Keratinocyte (primary cell): ENCODE data around the gene CARM1. TPM values are rescaled to one million over a fixed set of nuclear protein-coding genes. Genes with fewer than 3 reads are reported as not detected.
A peak's percentile ranks its signal among the peaks of the same experiment; 100 is the strongest.

Experiments
- DNase-seq: peaks from one replicate; pipeline ENCODE4 v3.0.0-alpha.2; 2011; ENCODE audit warnings: low read depth, missing footprints, low spot score
- FAIRE-seq: peaks from 2 replicates; lab custom pipeline; 2011; peaks lifted over from hg19 to GRCh38; lab: Jason Lieb, UNC
- H2AFZ ChIP-seq: 2 replicates; pipeline ENCODE4 v1.6.0; 2012; ENCODE audit warnings: low read length, control low read depth, inconsistent platforms; ENCODE audit not compliant: control insufficient read depth
- H3K27ac ChIP-seq: 2 replicates; pipeline ENCODE4 v1.5.1; 2011; ENCODE audit warnings: low read length; ENCODE audit not compliant: control insufficient read depth, insufficient read depth
- H3K27me3 ChIP-seq: 3 replicates; pipeline ENCODE4 v1.6.0; 2011; ENCODE audit warnings: low read length; ENCODE audit not compliant: control insufficient read depth, insufficient read depth; ENCODE audit errors: extremely low read depth
- H3K36me3 ChIP-seq, 2 experiments: 2 replicates in 1 of 2; 3 replicates in 1 of 2; pipeline ENCODE4 v1.5.1; 2011; ENCODE audit warnings: low read length in 2 of 2, mild to moderate bottlenecking in 1 of 2; ENCODE audit not compliant: control insufficient read depth in 2 of 2, insufficient read depth in 2 of 2; ENCODE audit errors: extremely low read depth in 1 of 2
- H3K4me1 ChIP-seq: 3 replicates; pipeline ENCODE4 v1.5.1; 2011; ENCODE audit warnings: low read length; ENCODE audit not compliant: control insufficient read depth, insufficient read depth; ENCODE audit errors: extremely low read depth
- H3K4me2 ChIP-seq: 3 replicates; pipeline ENCODE4 v1.6.0; 2011; ENCODE audit warnings: low read depth, low read length; ENCODE audit not compliant: control insufficient read depth, insufficient read depth; ENCODE audit errors: extremely low read depth
- H3K4me3 ChIP-seq, 3 experiments: fragments of 200-600 bp in 1 of 3; sonication (generic) in 1 of 3; 2 replicates in 2 of 3; 3 replicates in 1 of 3; pipeline ENCODE4 v1.5.1; 2011 to 2016; ENCODE audit warnings: low read length in 3 of 3, mild to moderate bottlenecking in 3 of 3, control low read depth in 2 of 3, inconsistent platforms in 1 of 3, low read depth in 1 of 3, mixed read lengths in 1 of 3, mixed run types in 1 of 3, moderate library complexity in 1 of 3; ENCODE audit not compliant: control insufficient read depth in 2 of 3, insufficient read depth in 2 of 3; ENCODE audit errors: extremely low read depth in 1 of 3
- H3K79me2 ChIP-seq: 2 replicates; pipeline ENCODE4 v1.6.0; 2012; ENCODE audit warnings: low read length; ENCODE audit not compliant: control insufficient read depth, insufficient read depth
- H3K9ac ChIP-seq: 3 replicates; pipeline ENCODE4 v1.6.0; 2011; ENCODE audit warnings: low read length; ENCODE audit not compliant: control insufficient read depth, insufficient read depth; ENCODE audit errors: extremely low read depth
- H3K9me1 ChIP-seq: 3 replicates; pipeline ENCODE4 v1.6.0; 2011; ENCODE audit warnings: low read length; ENCODE audit not compliant: control insufficient read depth, insufficient read depth; ENCODE audit errors: extremely low read depth
- H3K9me3 ChIP-seq: 2 replicates; pipeline ENCODE4 v1.5.1; 2012; ENCODE audit warnings: low read depth, low read length; ENCODE audit not compliant: control insufficient read depth
- H4K20me1 ChIP-seq: 3 replicates; pipeline ENCODE4 v1.6.0; 2011; ENCODE audit warnings: low read length; ENCODE audit not compliant: control insufficient read depth, insufficient read depth; ENCODE audit errors: extremely low read depth
- EZH2 ChIP-seq: IDR thresholded peaks from one replicate; pipeline ENCODE4 v1.6.1; 2012; ENCODE audit warnings: inconsistent platforms, mild to moderate bottlenecking, low read length, moderate library complexity
- dilution Hi-C: fragments of 300-500 bp; cut with MboI; formaldehyde crosslinking; loops from one replicate; pipeline ENCODE4 v1.7.0; 2020; ENCODE audit warnings: low sequenced_read_pairs; ENCODE audit not compliant: extremely low pct_ligation_motif_present
- polyA plus RNA-seq, 5 experiments: library from polyadenylated mRNA; depleted of rRNA in 3 of 5; stranded (reverse) in 3 of 5; stranded (forward) in 1 of 5; unstranded in 1 of 5; fragments of >200 nt; gene quantifications; 1 replicate in 1 of 5; 2 replicates in 3 of 5; 3 replicates in 1 of 5; pipeline versions ENCODE4 v1.2.1 to v1.2.3, GENCODE V29; 2011 to 2012; ENCODE audit warnings: missing spikeins in 2 of 5, low read depth in 1 of 5, low replicate concordance in 1 of 5
- TF ChIP-seq, protein P1 (sequence below), 3 experiments: IDR thresholded peaks in 1 of 3; conservative IDR thresholded peaks in 1 of 3; optimal IDR thresholded peaks in 1 of 3; 2 replicates in 2 of 3; 3 replicates in 1 of 3; pipeline versions ENCODE3 to v1.5.1; 2011; ENCODE audit warnings: low read length in 3 of 3, mild to moderate bottlenecking in 3 of 3, moderate library complexity in 2 of 3, control low read depth in 1 of 3, inconsistent platforms in 1 of 3; ENCODE audit not compliant: insufficient read depth in 2 of 3; ENCODE audit errors: extremely low read depth in 1 of 3

CARM1 gene
- polyA plus RNA-seq, 1 donor (not counting 4 experiments of a cell fraction or from before 2014, with no cell fraction given) = 22.8 TPM

DNA sequence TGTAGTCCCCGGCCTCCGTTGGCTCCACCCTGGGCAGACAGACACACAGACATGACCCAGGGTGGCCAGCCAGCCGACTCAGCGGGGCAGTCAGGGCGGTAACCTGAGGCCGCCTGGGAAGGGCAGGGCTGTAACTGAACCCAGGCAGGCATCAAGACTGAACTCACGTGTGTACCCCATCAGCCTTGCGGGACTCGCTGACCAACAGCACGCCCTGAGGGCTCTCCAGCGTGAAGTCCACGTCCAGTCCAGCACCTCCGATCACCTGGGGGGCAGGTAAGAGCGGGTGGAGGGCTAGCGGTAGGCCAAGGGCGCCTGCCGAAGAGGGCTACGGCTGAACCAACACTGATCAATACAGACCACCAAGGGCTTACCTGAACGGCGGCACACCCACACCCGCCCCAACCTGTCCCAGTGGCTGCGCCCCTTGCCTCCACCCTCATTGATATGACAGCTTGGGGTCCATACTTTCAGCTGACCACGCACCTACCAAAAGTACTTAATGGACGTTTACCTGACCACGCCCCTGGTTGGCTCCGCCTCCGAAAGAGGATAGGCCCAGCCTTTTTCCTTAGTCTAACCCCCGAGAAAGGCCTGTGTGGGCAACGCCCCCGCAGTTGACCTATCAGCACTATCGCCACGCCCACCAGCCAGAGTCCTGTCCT is 36.1 kb upstream of the CARM1 start:
- peak overlapping the region; percentile 11 for H2AFZ ChIP-seq

DNA sequence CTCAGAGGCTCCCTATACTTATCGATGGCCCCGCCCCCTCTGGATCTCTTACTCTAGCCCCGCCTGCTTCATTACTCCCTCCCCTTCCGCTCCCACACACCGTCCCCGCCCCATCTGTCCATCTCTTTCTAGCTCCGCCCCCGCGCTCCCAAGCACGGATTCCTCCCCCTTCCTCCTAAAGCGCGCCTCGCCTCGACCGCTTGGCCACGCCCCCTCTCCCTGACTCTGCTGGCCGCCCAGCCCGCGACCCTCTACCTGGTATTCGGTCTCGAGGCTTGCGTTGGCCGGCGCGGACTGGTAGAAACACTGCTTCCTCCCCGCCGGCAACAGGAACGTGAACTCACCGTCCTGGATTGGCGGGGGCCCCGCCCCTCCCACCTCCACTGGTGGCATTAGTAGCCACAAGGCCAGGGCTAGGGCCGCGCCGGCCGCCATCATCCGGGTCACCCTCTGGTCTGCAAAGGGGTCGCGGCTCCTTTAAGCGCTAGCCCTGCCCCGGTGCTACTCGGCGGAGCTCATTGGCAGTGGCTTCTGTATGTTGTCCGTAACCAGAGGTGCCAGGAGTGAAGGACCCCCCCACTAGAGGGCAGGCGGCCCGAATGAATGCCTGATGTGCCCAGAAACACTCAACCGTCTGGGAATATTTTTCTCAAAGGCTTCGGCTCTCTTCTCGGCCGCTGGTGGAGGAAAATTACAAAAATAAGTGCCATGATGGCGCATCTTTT is 35.4 kb upstream of the CARM1 start, which contains the start of gene TMED1:
Gene TMED1 (minus strand): TSS at position 459 of the 725 bp plus-strand sequence. CDS start 21 bp downstream, at position 438.
- Histone ChIP-seq H4K20me1 (no peaks in the 10 kb centered on the region), H3K4me3 (peak within 1 kb of the TSS; percentile 62 to 78 (median 78)), H3K9me3 (no peaks in the 10 kb centered on the region), H3K9ac (peak within 1 kb of the TSS; percentile 80), H3K4me1 (peaks cover 5% of the 10 kb centered on the region), H2AFZ (peak within 1 kb of the TSS; percentile 89), H3K27me3 (no peaks in the 10 kb centered on the region), H3K79me2 (no peaks in the 10 kb centered on the region), H3K27ac (peak within 1 kb of the TSS; percentile 88), H3K36me3 (peaks cover 11 to 14% of the 10 kb centered on the region in 2 experiments), H3K4me2 (peak within 1 kb of the TSS; percentile 76), H3K9me1 (peaks cover 2% of the 10 kb centered on the region)
- TF ChIP-seq, protein P1, sequence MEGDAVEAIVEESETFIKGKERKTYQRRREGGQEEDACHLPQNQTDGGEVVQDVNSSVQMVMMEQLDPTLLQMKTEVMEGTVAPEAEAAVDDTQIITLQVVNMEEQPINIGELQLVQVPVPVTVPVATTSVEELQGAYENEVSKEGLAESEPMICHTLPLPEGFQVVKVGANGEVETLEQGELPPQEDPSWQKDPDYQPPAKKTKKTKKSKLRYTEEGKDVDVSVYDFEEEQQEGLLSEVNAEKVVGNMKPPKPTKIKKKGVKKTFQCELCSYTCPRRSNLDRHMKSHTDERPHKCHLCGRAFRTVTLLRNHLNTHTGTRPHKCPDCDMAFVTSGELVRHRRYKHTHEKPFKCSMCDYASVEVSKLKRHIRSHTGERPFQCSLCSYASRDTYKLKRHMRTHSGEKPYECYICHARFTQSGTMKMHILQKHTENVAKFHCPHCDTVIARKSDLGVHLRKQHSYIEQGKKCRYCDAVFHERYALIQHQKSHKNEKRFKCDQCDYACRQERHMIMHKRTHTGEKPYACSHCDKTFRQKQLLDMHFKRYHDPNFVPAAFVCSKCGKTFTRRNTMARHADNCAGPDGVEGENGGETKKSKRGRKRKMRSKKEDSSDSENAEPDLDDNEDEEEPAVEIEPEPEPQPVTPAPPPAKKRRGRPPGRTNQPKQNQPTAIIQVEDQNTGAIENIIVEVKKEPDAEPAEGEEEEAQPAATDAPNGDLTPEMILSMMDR (optimal IDR thresholded peaks at IDR 0.05 in 1 of 3, IDR thresholded peaks at IDR 0.05 in 1 of 3, conservative IDR thresholded peaks at IDR 0.05 in 1 of 3; ENCODE audit: extremely low read depth in 1 of 3, insufficient read depth in 2 of 3, low read length in 3 of 3) = peak in 1 of 3 experiments; percentile 3
- TF ChIP-seq EZH2 = no peak
- dilution Hi-C loops = no loop called here
- FAIRE-seq (peak; percentile 36), DNase-seq (peak; percentile 68)

More for the DNA sequence above, 36.1 kb upstream of the CARM1 start:
- no peaks in the 10 kb centered on the region for H4K20me1 ChIP-seq
- H3K79me2 ChIP-seq = no peaks in the 10 kb centered on the region
- DNase-seq (peak; percentile 97), FAIRE-seq (no peak)
- H3K4me3 ChIP-seq = peak overlapping the region; percentile 59 to 62 (median 59)
- H3K9me1 ChIP-seq = peaks cover 2% of the 10 kb centered on the region
- H3K9me3 ChIP-seq = no peaks in the 10 kb centered on the region
- H3K27ac ChIP-seq = peak overlapping the region; percentile 29
- H3K4me2 ChIP-seq = peak overlapping the region; percentile 76
- H3K27me3 ChIP-seq = no peaks in the 10 kb centered on the region
- no peak for TF ChIP-seq EZH2
- TF ChIP-seq, protein P1 (optimal IDR thresholded peaks at IDR 0.05 in 1 of 3, IDR thresholded peaks at IDR 0.05 in 1 of 3, conservative IDR thresholded peaks at IDR 0.05 in 1 of 3; ENCODE audit: extremely low read depth in 1 of 3, insufficient read depth in 2 of 3, low read length in 3 of 3) = no peak
- peaks cover 5% of the 10 kb centered on the region for H3K4me1 ChIP-seq
- peak overlapping the region; percentile 43 for H3K9ac ChIP-seq
- dilution Hi-C loops = no loop called here
- H3K36me3 ChIP-seq = peaks cover 13 to 14% of the 10 kb centered on the region in 2 experiments
